ENCODE measurements around the gene RPL39L.

RPL39L gene

GRCh38 chr3:187088701-187089100 lies 50.6 kb downstream of the RPL39L start:
- Histone ChIP-seq H3K9me3 (ENCODE audit: low read length) (no peaks in the 10 kb centered on the region), H3K27me3 (ENCODE audit: control insufficient read depth in 1 of 2, insufficient read depth in 2 of 2, low read length in 2 of 2) (no peaks in the 10 kb centered on the region), H3K4me1 (ENCODE audit: insufficient read depth, low read length) (no peaks in the 10 kb centered on the region), H3K9ac (ENCODE audit: low read length) (no peak overlapping the region), H3K36me3 (ENCODE audit: insufficient read depth, low read length) (no peaks in the 10 kb centered on the region), H3K4me3 (ENCODE audit: low read depth in 1 of 2, low read length in 2 of 2) (no peak overlapping the region), H3K27ac (ENCODE audit: low read depth, low read length) (no peak overlapping the region)

- Histone ChIP-seq H3K4me1 (ENCODE audit: insufficient read depth, low read length) (no peaks in the 10 kb centered on the region), H3K9ac (ENCODE audit: low read length) (no peak overlapping the region), H3K4me3 (ENCODE audit: low read depth in 1 of 2, low read length in 2 of 2) (no peak overlapping the region), H3K9me3 (ENCODE audit: low read length) (no peaks in the 10 kb centered on the region), H3K27me3 (ENCODE audit: control insufficient read depth in 1 of 2, insufficient read depth in 2 of 2, low read length in 2 of 2) (no peaks in the 10 kb centered on the region), H3K36me3 (ENCODE audit: insufficient read depth, low read length) (no peaks in the 10 kb centered on the region), H3K27ac (ENCODE audit: low read depth, low read length) (no peak overlapping the region)
Observed at GRCh38 chr3:187086831-187087230, 52.5 kb downstream of the RPL39L start.

- Histone ChIP-seq H3K27me3 (ENCODE audit: control insufficient read depth in 1 of 2, insufficient read depth in 2 of 2, low read length in 2 of 2) (no peaks in the 10 kb centered on the region), H3K4me1 (ENCODE audit: insufficient read depth, low read length) (no peaks in the 10 kb centered on the region), H3K9ac (ENCODE audit: low read length) (no peak overlapping the region), H3K4me3 (ENCODE audit: low read depth in 1 of 2, low read length in 2 of 2) (no peak overlapping the region), H3K36me3 (ENCODE audit: insufficient read depth, low read length) (no peaks in the 10 kb centered on the region), H3K27ac (ENCODE audit: low read depth, low read length) (no peak overlapping the region), H3K9me3 (ENCODE audit: low read length) (no peaks in the 10 kb centered on the region)
Observed at GRCh38 chr3:187085933-187086332, 53.4 kb downstream of the RPL39L start.

GRCh38 chr3:187085021-187085666 lies 54.2 kb downstream of the RPL39L start:
- Histone ChIP-seq H3K9ac (ENCODE audit: low read length) (no peak overlapping the region), H3K4me3 (ENCODE audit: low read depth in 1 of 2, low read length in 2 of 2) (no peak overlapping the region), H3K9me3 (ENCODE audit: low read length) (no peaks in the 10 kb centered on the region), H3K36me3 (ENCODE audit: insufficient read depth, low read length) (no peaks in the 10 kb centered on the region), H3K27me3 (ENCODE audit: control insufficient read depth in 1 of 2, insufficient read depth in 2 of 2, low read length in 2 of 2) (no peaks in the 10 kb centered on the region), H3K27ac (ENCODE audit: low read depth, low read length) (no peak overlapping the region), H3K4me1 (ENCODE audit: insufficient read depth, low read length) (no peaks in the 10 kb centered on the region)

GRCh38 chr3:187084580-187084979 lies 54.7 kb downstream of the RPL39L start:
- Histone ChIP-seq H3K4me1 (ENCODE audit: insufficient read depth, low read length) (no peaks in the 10 kb centered on the region), H3K9me3 (ENCODE audit: low read length) (no peaks in the 10 kb centered on the region), H3K4me3 (ENCODE audit: low read depth in 1 of 2, low read length in 2 of 2) (no peak overlapping the region), H3K27me3 (ENCODE audit: control insufficient read depth in 1 of 2, insufficient read depth in 2 of 2, low read length in 2 of 2) (no peaks in the 10 kb centered on the region), H3K27ac (ENCODE audit: low read depth, low read length) (no peak overlapping the region), H3K36me3 (ENCODE audit: insufficient read depth, low read length) (no peaks in the 10 kb centered on the region), H3K9ac (ENCODE audit: low read length) (no peak overlapping the region)

GRCh38 chr3:187084126-187084525 lies 55.2 kb downstream of the RPL39L start:
- no peaks in the 10 kb centered on the region for H3K36me3 ChIP-seq (ENCODE audit: insufficient read depth, low read length)
- no peaks in the 10 kb centered on the region for H3K9me3 ChIP-seq (ENCODE audit: low read length)
- H3K9ac ChIP-seq (ENCODE audit: low read length): no peak overlapping the region
- no peak overlapping the region for H3K27ac ChIP-seq (ENCODE audit: low read depth, low read length)
- no peak overlapping the region for H3K4me3 ChIP-seq (ENCODE audit: low read depth in 1 of 2, low read length in 2 of 2)
- no peaks in the 10 kb centered on the region for H3K4me1 ChIP-seq (ENCODE audit: insufficient read depth, low read length)
- H3K27me3 ChIP-seq (ENCODE audit: control insufficient read depth in 1 of 2, insufficient read depth in 2 of 2, low read length in 2 of 2): no peaks in the 10 kb centered on the region

GRCh38 chr3:187082758-187083375 lies 56.4 kb downstream of the RPL39L start:
- no peak overlapping the region for H3K4me3 ChIP-seq (ENCODE audit: low read depth in 1 of 2, low read length in 2 of 2)
- no peaks in the 10 kb centered on the region for H3K36me3 ChIP-seq (ENCODE audit: insufficient read depth, low read length)
- no peak overlapping the region for H3K27ac ChIP-seq (ENCODE audit: low read depth, low read length)
- no peaks in the 10 kb centered on the region for H3K9me3 ChIP-seq (ENCODE audit: low read length)
- H3K27me3 ChIP-seq (ENCODE audit: control insufficient read depth in 1 of 2, insufficient read depth in 2 of 2, low read length in 2 of 2): no peaks in the 10 kb centered on the region
- no peak overlapping the region for H3K9ac ChIP-seq (ENCODE audit: low read length)
- H3K4me1 ChIP-seq (ENCODE audit: insufficient read depth, low read length): no peaks in the 10 kb centered on the region

- Histone ChIP-seq H3K4me3 (ENCODE audit: low read depth in 1 of 2, low read length in 2 of 2) (no peak overlapping the region), H3K9me3 (ENCODE audit: low read length) (no peaks in the 10 kb centered on the region), H3K9ac (ENCODE audit: low read length) (no peak overlapping the region), H3K27ac (ENCODE audit: low read depth, low read length) (no peak overlapping the region), H3K27me3 (ENCODE audit: control insufficient read depth in 1 of 2, insufficient read depth in 2 of 2, low read length in 2 of 2) (no peaks in the 10 kb centered on the region), H3K36me3 (ENCODE audit: insufficient read depth, low read length) (no peaks in the 10 kb centered on the region), H3K4me1 (ENCODE audit: insufficient read depth, low read length) (no peaks in the 10 kb centered on the region)
Observed at GRCh38 chr3:187080799-187081450, 58.4 kb downstream of the RPL39L start.

- H3K27me3 ChIP-seq (ENCODE audit: control insufficient read depth in 1 of 2, insufficient read depth in 2 of 2, low read length in 2 of 2): no peaks in the 10 kb centered on the region
- H3K4me1 ChIP-seq (ENCODE audit: insufficient read depth, low read length): no peaks in the 10 kb centered on the region
- no peak overlapping the region for H3K9ac ChIP-seq (ENCODE audit: low read length)
- H3K36me3 ChIP-seq (ENCODE audit: insufficient read depth, low read length): no peaks in the 10 kb centered on the region
- H3K27ac ChIP-seq (ENCODE audit: low read depth, low read length): no peak overlapping the region
- H3K9me3 ChIP-seq (ENCODE audit: low read length): no peaks in the 10 kb centered on the region
- no peak overlapping the region for H3K4me3 ChIP-seq (ENCODE audit: low read depth in 1 of 2, low read length in 2 of 2)
Observed at GRCh38 chr3:187079090-187080022, 59.9 kb downstream of the RPL39L start.

GRCh38 chr3:187077537-187077936 lies 61.8 kb downstream of the RPL39L start:
- Histone ChIP-seq H3K27ac (ENCODE audit: low read depth, low read length) (no peak overlapping the region), H3K36me3 (ENCODE audit: insufficient read depth, low read length) (no peaks in the 10 kb centered on the region), H3K4me1 (ENCODE audit: insufficient read depth, low read length) (no peaks in the 10 kb centered on the region), H3K9ac (ENCODE audit: low read length) (no peak overlapping the region), H3K9me3 (ENCODE audit: low read length) (no peaks in the 10 kb centered on the region), H3K4me3 (ENCODE audit: low read depth in 1 of 2, low read length in 2 of 2) (no peak overlapping the region), H3K27me3 (ENCODE audit: control insufficient read depth in 1 of 2, insufficient read depth in 2 of 2, low read length in 2 of 2) (no peaks in the 10 kb centered on the region)

- Histone ChIP-seq H3K36me3 (ENCODE audit: insufficient read depth, low read length) (no peaks in the 10 kb centered on the region), H3K27ac (ENCODE audit: low read depth, low read length) (no peak overlapping the region)
Observed at GRCh38 chr3:187077085-187077484, 62.2 kb downstream of the RPL39L start.

More at GRCh38 chr3:187077085-187077484, 62.2 kb downstream of the RPL39L start:
- Histone ChIP-seq H3K4me3 (ENCODE audit: low read depth in 1 of 2, low read length in 2 of 2) (no peak overlapping the region), H3K9me3 (ENCODE audit: low read length) (no peaks in the 10 kb centered on the region), H3K9ac (ENCODE audit: low read length) (no peak overlapping the region), H3K27me3 (ENCODE audit: control insufficient read depth in 1 of 2, insufficient read depth in 2 of 2, low read length in 2 of 2) (no peaks in the 10 kb centered on the region), H3K4me1 (ENCODE audit: insufficient read depth, low read length) (no peaks in the 10 kb centered on the region)
